HG03460 (cell line): ENCODE results near the gene PTPRN2.

Experiments used
- ATAC-seq: cut with Tn5 transposase; IDR thresholded peaks from one replicate; pipeline ENCODE4 v1.9.1; 2021; ENCODE audit not compliant: unreplicated experiment

Gene PTPRN2

GRCh38 chr7:157762824-157763223, 824.8 kb downstream of the PTPRN2 start:
- no peak for ATAC-seq

- ATAC-seq, result no peak
These were observed 827.5 kb downstream of the PTPRN2 start for GRCh38 chr7:157760004-157760730.

GRCh38 chr7:157759246-157759805, 828.3 kb downstream of the PTPRN2 start:
- ATAC-seq, result no peak

- ATAC-seq, result no peak
These were observed 829.0 kb downstream of the PTPRN2 start for GRCh38 chr7:157758468-157759245.

GRCh38 chr7:157757776-157758467, 829.7 kb downstream of the PTPRN2 start:
- no peak for ATAC-seq

GRCh38 chr7:157757211-157757610, 830.4 kb downstream of the PTPRN2 start:
- no peak for ATAC-seq

GRCh38 chr7:157755741-157756140, 831.9 kb downstream of the PTPRN2 start:
- ATAC-seq, result no peak

- ATAC-seq, result no peak
These were observed 833.2 kb downstream of the PTPRN2 start for GRCh38 chr7:157754416-157754790.

- ATAC-seq, result no peak
These were observed 833.8 kb downstream of the PTPRN2 start for GRCh38 chr7:157753713-157754415.

GRCh38 chr7:157752832-157753291, 834.8 kb downstream of the PTPRN2 start:
- no peak for ATAC-seq

- ATAC-seq, result no peak
These were observed 835.5 kb downstream of the PTPRN2 start for GRCh38 chr7:157751951-157752673.

- ATAC-seq, result no peak
These were observed 836.2 kb downstream of the PTPRN2 start for GRCh38 chr7:157751406-157751805.

- no peak for ATAC-seq
These were observed 837.3 kb downstream of the PTPRN2 start for GRCh38 chr7:157750291-157750690.

GRCh38 chr7:157745721-157746709, 841.6 kb downstream of the PTPRN2 start:
- no peak for ATAC-seq

- no peak for ATAC-seq
These were observed 842.6 kb downstream of the PTPRN2 start for GRCh38 chr7:157744786-157745601.

GRCh38 chr7:157743781-157744525, 843.7 kb downstream of the PTPRN2 start:
- ATAC-seq, result no peak

GRCh38 chr7:157740251-157740798, 847.3 kb downstream of the PTPRN2 start:
- ATAC-seq, result no peak
